KMS-11 (cell line): ENCODE data around the gene COX7A1.

Experiments
- H2AFZ ChIP-seq: fragments of 200-600 bp; sonication (generic); 2 replicates; pipeline ENCODE4 v1.6.1; 2016; ENCODE audit warnings: antibody characterized with exemption, mixed run types, low read depth
- H3K27ac ChIP-seq: fragments of 200-600 bp; sonication (generic); 2 replicates; pipeline ENCODE4 v1.6.1; 2016; ENCODE audit warnings: mild to moderate bottlenecking, mixed run types
- H3K27me3 ChIP-seq: fragments of 200-600 bp; sonication (generic); 2 replicates; pipeline ENCODE4 v1.6.1; 2017; ENCODE audit warnings: mild to moderate bottlenecking, low read depth, mixed run types, moderate library complexity; ENCODE audit not compliant: insufficient read depth
- H3K36me3 ChIP-seq: fragments of 200-600 bp; sonication (generic); 2 replicates; pipeline ENCODE4 v1.6.1; 2017; ENCODE audit warnings: mild to moderate bottlenecking, mixed run types; ENCODE audit not compliant: insufficient read depth
- H3K4me1 ChIP-seq: fragments of 200-600 bp; sonication (generic); 2 replicates; pipeline ENCODE4 v1.6.1; 2016; ENCODE audit warnings: mild to moderate bottlenecking, low read depth, mixed run types; ENCODE audit not compliant: poor library complexity, severe bottlenecking
- H3K4me2 ChIP-seq: fragments of 200-600 bp; sonication (generic); 2 replicates; pipeline ENCODE4 v1.7.0; 2016; ENCODE audit warnings: mild to moderate bottlenecking, mixed run types
- H3K4me3 ChIP-seq: fragments of 200-600 bp; sonication (generic); IDR thresholded peaks from 2 replicates; pipeline ENCODE4 v1.6.1; 2017; ENCODE audit warnings: low read depth, low read length, mixed read lengths; ENCODE audit not compliant: insufficient read depth
- H3K79me2 ChIP-seq: fragments of 200-600 bp; sonication (generic); 2 replicates; pipeline ENCODE4 v1.6.1; 2016; ENCODE audit warnings: low read depth, mixed run types; ENCODE audit not compliant: insufficient read depth
- H3K9ac ChIP-seq: fragments of 200-600 bp; sonication (generic); 2 replicates; pipeline ENCODE4 v1.6.1; 2016; ENCODE audit warnings: mild to moderate bottlenecking, mixed run types
- H4K20me1 ChIP-seq: fragments of 200-600 bp; sonication (generic); 2 replicates; pipeline ENCODE4 v1.6.1; 2016; ENCODE audit warnings: mild to moderate bottlenecking, mixed run types; ENCODE audit not compliant: insufficient read depth
- CTCF ChIP-seq: fragments of 200-600 bp; sonication (generic); conservative IDR thresholded peaks from 2 replicates; pipeline ENCODE4 v1.6.1; 2017; ENCODE audit warnings: low read depth, mild to moderate bottlenecking, antibody characterized with exemption, low read length, moderate library complexity, mixed read lengths

COX7A1 gene

GRCh38 chr19:36128392-36128736 is 23.9 kb downstream of the COX7A1 start:
- Histone ChIP-seq H3K79me2 (no peaks in the 10 kb centered on the region), H3K4me2 (peak overlapping the region; percentile 75), H3K4me1 (peaks cover 6% of the 10 kb centered on the region), H3K9ac (peak overlapping the region; percentile 63; the same call in 1 of the 2 replicates), H3K36me3 (no peaks in the 10 kb centered on the region), H3K27me3 (no peaks in the 10 kb centered on the region), H3K4me3 (no peak overlapping the region), H3K27ac (peak overlapping the region; percentile 73), H2AFZ (peak overlapping the region; percentile 92), H4K20me1 (no peaks in the 10 kb centered on the region)
- TF ChIP-seq CTCF: no peak

- no peak overlapping the region for H3K27ac ChIP-seq
- peaks cover 6% of the 10 kb centered on the region for H3K4me1 ChIP-seq
- H3K4me2 ChIP-seq: no peak overlapping the region
- no peak overlapping the region for H3K9ac ChIP-seq
- no peak overlapping the region for H2AFZ ChIP-seq
- H3K4me3 ChIP-seq: no peak overlapping the region
- no peaks in the 10 kb centered on the region for H3K27me3 ChIP-seq
- no peaks in the 10 kb centered on the region for H4K20me1 ChIP-seq
- H3K36me3 ChIP-seq: no peaks in the 10 kb centered on the region; the same call in 1 of the 2 replicates
- H3K79me2 ChIP-seq: no peaks in the 10 kb centered on the region
- TF ChIP-seq CTCF: no peak
These were observed 26.7 kb downstream of the COX7A1 start for GRCh38 chr19:36125557-36125956.

GRCh38 chr19:36121486-36122124 is 30.6 kb downstream of the COX7A1 start:
- Histone ChIP-seq H3K27me3 (no peaks in the 10 kb centered on the region), H4K20me1 (no peaks in the 10 kb centered on the region), H3K36me3 (peaks cover 3% of the 10 kb centered on the region; the same call in 1 of the 2 replicates), H3K4me2 (no peak overlapping the region), H3K4me3 (no peak overlapping the region), H2AFZ (no peak overlapping the region), H3K79me2 (no peaks in the 10 kb centered on the region), H3K9ac (no peak overlapping the region), H3K27ac (no peak overlapping the region), H3K4me1 (peaks cover 5% of the 10 kb centered on the region)
- no peak for TF ChIP-seq CTCF

- Histone ChIP-seq H3K36me3 (peaks cover 3% of the 10 kb centered on the region; the same call in 1 of the 2 replicates), H2AFZ (no peak overlapping the region), H3K27ac (no peak overlapping the region), H4K20me1 (no peaks in the 10 kb centered on the region), H3K9ac (no peak overlapping the region), H3K4me3 (no peak overlapping the region), H3K79me2 (no peaks in the 10 kb centered on the region), H3K4me1 (peaks cover 11% of the 10 kb centered on the region), H3K4me2 (no peak overlapping the region), H3K27me3 (no peaks in the 10 kb centered on the region)
- no peak for TF ChIP-seq CTCF
These were observed 31.3 kb downstream of the COX7A1 start for GRCh38 chr19:36120984-36121358.
